A673 (cell line): ENCODE data around the gene TSKS.

Source experiments
- CTCF ChIP-seq: fragments of 300-800, 200-600 bp; sonication (generic); conservative IDR thresholded peaks from 2 replicates; pipeline ENCODE4 v1.5.1; 2017; ENCODE audit warnings: low read depth, mild to moderate bottlenecking, antibody characterized with exemption, low read length, moderate library complexity, mixed read lengths
- EZH2 ChIP-seq: fragments of 200-600 bp; sonication (generic); IDR thresholded peaks from 2 replicates; pipeline ENCODE4 v1.6.1; 2017; ENCODE audit warnings: borderline replicate concordance, low read depth, mild to moderate bottlenecking, mixed read lengths, antibody characterized with exemption, low read length; ENCODE audit not compliant: poor library complexity, severe bottlenecking

DNA sequence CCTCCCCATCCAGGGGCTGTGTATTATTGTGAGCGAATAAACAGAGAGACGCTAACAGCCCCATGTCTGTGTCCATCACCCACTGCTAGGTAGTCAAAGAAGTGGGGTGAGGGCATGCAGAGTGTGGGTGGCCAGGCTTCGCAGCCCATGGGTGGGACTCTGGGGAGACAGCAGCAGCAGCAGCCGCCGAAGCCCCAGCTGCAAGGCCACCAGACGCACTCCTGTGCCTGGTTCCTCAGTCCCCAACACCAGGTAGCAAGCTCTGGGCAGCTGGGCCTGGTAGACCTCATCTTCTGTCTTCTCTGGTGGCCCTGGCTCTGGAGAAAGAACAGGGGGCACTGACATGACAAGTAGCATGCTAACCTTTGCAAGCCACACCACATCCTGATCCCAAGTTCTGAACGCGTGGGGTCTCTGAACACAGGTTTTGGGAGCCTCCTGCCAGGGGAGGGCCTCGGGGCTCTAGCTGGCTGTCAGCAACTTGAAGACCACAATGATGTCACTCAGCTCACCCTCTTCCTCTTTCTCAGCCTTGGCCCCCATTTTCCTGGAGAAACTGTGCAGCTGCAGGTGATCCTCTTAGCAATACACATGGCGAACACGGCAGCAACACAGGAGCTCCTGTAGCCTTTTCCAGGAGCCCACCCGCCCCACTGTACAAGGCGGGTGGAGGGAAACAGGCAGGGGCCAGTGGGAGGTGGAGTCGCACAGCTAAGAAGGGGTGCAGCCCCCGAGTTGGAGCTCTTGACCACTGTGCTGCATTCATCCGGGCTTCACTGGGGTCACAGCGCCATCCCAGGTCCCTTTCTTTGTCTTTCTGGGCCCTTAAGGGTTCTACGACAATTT lies 44.2 kb upstream of the TSKS start:
- TF ChIP-seq CTCF (no peak), EZH2 (no peak)
